ENCODE data around the gene FAM222B.
"Not testable (repeated sequence)": the region's sequence is repeated elsewhere in the genome, so short reads cannot be mapped to it uniquely, and the experiment has no call there.

Gene FAM222B

GRCh38 chr17:28842282-28843012 is at the start of gene FAM222B:
TSS of gene FAM222B (minus strand) at chr17:28842790. CDS start at chr17:28766667, 76,123 bp downstream.
- peak; percentile 71 for DNase-seq (ENCODE audit: low read depth)

- DNase-seq (ENCODE audit: low read depth), result no peak
Measured at GRCh38 chr17:28892024-28892423, 49.4 kb upstream of the FAM222B start.

- no peak for DNase-seq (ENCODE audit: low read depth)
Measured at GRCh38 chr17:28891201-28891600, 48.6 kb upstream of the FAM222B start.

- DNase-seq (ENCODE audit: low read depth), result no peak
Measured at GRCh38 chr17:28889996-28890395, 47.4 kb upstream of the FAM222B start.

GRCh38 chr17:28888832-28889231 is 46.2 kb upstream of the FAM222B start:
- no peak for DNase-seq (ENCODE audit: low read depth)

- DNase-seq (ENCODE audit: low read depth), result no peak
Measured at GRCh38 chr17:28887871-28888471, 45.4 kb upstream of the FAM222B start.

GRCh38 chr17:28885951-28886350 is 43.4 kb upstream of the FAM222B start:
- no peak for DNase-seq (ENCODE audit: low read depth)

GRCh38 chr17:28885363-28885762 is 42.8 kb upstream of the FAM222B start:
- DNase-seq (ENCODE audit: low read depth), result no peak

- no peak for DNase-seq (ENCODE audit: low read depth)
Measured at GRCh38 chr17:28883967-28884702, 41.5 kb upstream of the FAM222B start.

GRCh38 chr17:28882154-28882895 is 39.7 kb upstream of the FAM222B start:
- DNase-seq (ENCODE audit: low read depth), result no peak

- no peak for DNase-seq (ENCODE audit: low read depth)
Measured at GRCh38 chr17:28881533-28882056, 39.0 kb upstream of the FAM222B start.

- DNase-seq (ENCODE audit: low read depth), result no peak
Measured at GRCh38 chr17:28880572-28880945, 38.0 kb upstream of the FAM222B start.

- DNase-seq (ENCODE audit: low read depth), result no peak
Measured at GRCh38 chr17:28879886-28880571, 37.4 kb upstream of the FAM222B start.

GRCh38 chr17:28878981-28879380 is 36.4 kb upstream of the FAM222B start:
- DNase-seq (ENCODE audit: low read depth), result no peak

- DNase-seq (ENCODE audit: low read depth), result no peak
Measured at GRCh38 chr17:28878158-28878910, 35.7 kb upstream of the FAM222B start.

GRCh38 chr17:28877150-28877711 is 34.6 kb upstream of the FAM222B start:
- not testable (repeated sequence) for DNase-seq (ENCODE audit: low read depth)

GRCh38 chr17:28875848-28876550 is 33.4 kb upstream of the FAM222B start:
- DNase-seq (ENCODE audit: low read depth), result no peak

GRCh38 chr17:28874750-28875149 is 32.2 kb upstream of the FAM222B start:
- DNase-seq (ENCODE audit: low read depth), result no peak

- DNase-seq (ENCODE audit: low read depth), result no peak
Measured at GRCh38 chr17:28873839-28874238, 31.2 kb upstream of the FAM222B start.

GRCh38 chr17:28871056-28871579 is 28.5 kb upstream of the FAM222B start:
- no peak for DNase-seq (ENCODE audit: low read depth)
